Natural killer cell (primary cell): ENCODE data around the gene ARMC9. TPM values are rescaled to one million over a fixed set of nuclear protein-coding genes. Genes with fewer than 3 reads are reported as not detected.

Source experiments
- ATAC-seq, 3 donors: fragments of 150-1000 bp in 2 of 3; fragments of 200-7000 bp in 1 of 3; cut with Tn5 transposase; 1 replicate in 1 of 3; 2 replicates in 2 of 3; pipeline ENCODE4 v1.10.0; 2021; ENCODE audit warnings: mild to moderate bottlenecking in 2 of 3, moderate library complexity in 2 of 3
- DNase-seq, 2 donors: peaks; one replicate each; pipeline versions ENCODE4 v3.0.0 to v3.0.0-alpha.2; 2013 to 2021; ENCODE audit warnings: mixed read lengths in 1 of 2
- H3K27ac ChIP-seq: one replicate; pipeline ENCODE4 v1.5.1; 2013; ENCODE audit warnings: mild to moderate bottlenecking, low read length
- H3K27me3 ChIP-seq: one replicate; pipeline ENCODE4 v1.6.1; 2013; ENCODE audit warnings: low read length; ENCODE audit not compliant: control insufficient read depth, insufficient read depth
- H3K36me3 ChIP-seq: one replicate; pipeline ENCODE4 v1.6.1; 2013; ENCODE audit warnings: low read length; ENCODE audit not compliant: control insufficient read depth, insufficient read depth
- H3K4me1 ChIP-seq: one replicate; pipeline ENCODE4 v1.6.1; 2013; ENCODE audit warnings: low read length; ENCODE audit not compliant: control insufficient read depth, insufficient read depth
- H3K4me3 ChIP-seq: one replicate; pipeline ENCODE4 v1.5.1; 2013; ENCODE audit warnings: low read length
- H3K9me3 ChIP-seq: one replicate; pipeline ENCODE4 v1.6.1; 2013; ENCODE audit warnings: low read length; ENCODE audit not compliant: control insufficient read depth, insufficient read depth
- H3K27ac Mint-ChIP-seq, 2 donors: one replicate each; pipeline ENCODE4 v1.8.0; 2022; ENCODE audit warnings: mild to moderate bottlenecking in 2 of 2, mixed read lengths in 2 of 2, moderate library complexity in 1 of 2
- H3K27me3 Mint-ChIP-seq, 2 donors: one replicate each; pipeline ENCODE4 v1.8.0; 2022; ENCODE audit warnings: low read depth in 2 of 2, mixed read lengths in 2 of 2
- H3K36me3 Mint-ChIP-seq: one replicate; pipeline ENCODE4 v1.8.0; 2022; ENCODE audit warnings: mixed read lengths
- H3K4me1 Mint-ChIP-seq, 2 donors: one replicate each; pipeline ENCODE4 v1.8.0; 2022; ENCODE audit warnings: mixed read lengths in 2 of 2
- H3K4me3 Mint-ChIP-seq: one replicate; pipeline ENCODE4 v1.8.0; 2022; ENCODE audit warnings: mild to moderate bottlenecking, moderate library complexity, mixed read lengths
- H3K9me3 Mint-ChIP-seq, 2 donors: one replicate each; pipeline ENCODE4 v1.8.0; 2022; ENCODE audit warnings: mixed read lengths in 2 of 2
- CTCF ChIP-seq: fragments of 200-600 bp; IDR thresholded peaks from one replicate; pipeline ENCODE4 v1.8.0; 2022; ENCODE audit warnings: antibody characterized with exemption
- WGBS: methylation state at CpG from one replicate; pipeline ENCODE4 v1.1.7; 2013; ENCODE audit warnings: missing lambda C conversion rate; ENCODE audit not compliant: insufficient coverage; 5-methylcytosine and 5-hydroxymethylcytosine counted together
- intact Hi-C: fragments of 100-400 bp; cut with micrococcal nuclease; formaldehyde crosslinking; loops from one replicate; pipeline ENCODE4 v1.14.2; 2022
- total RNA-seq, 4 donors: library from RNA; stranded (reverse); fragments of 120-200 nt in 1 of 4; gene quantifications; one replicate each; pipeline versions ENCODE4 v1.2.3 to v1.2.4, GENCODE V29; 2013 to 2022

The ARMC9 gene
- total RNA-seq, 3 donors from 2014 or later (not counting 1 experiment from before 2014, with no cell fraction given) = 1.2 to 2.3 (median 2.0) TPM

- Histone ChIP-seq H3K36me3 (no peaks in the 10 kb centered on the region), H3K4me1 (no peaks in the 10 kb centered on the region), H3K27me3 (no peaks in the 10 kb centered on the region), H3K27ac (no peak overlapping the region), H3K4me3 (no peak overlapping the region), H3K9me3 (no peaks in the 10 kb centered on the region)
- no peak overlapping the region for H3K4me3 Mint-ChIP-seq
- no peak for TF ChIP-seq CTCF
- no peak for ATAC-seq
- no peaks in the 10 kb centered on the region for H3K4me1 Mint-ChIP-seq
- no peaks in the 10 kb centered on the region for H3K36me3 Mint-ChIP-seq
- no peaks in the 10 kb centered on the region for H3K27me3 Mint-ChIP-seq
- no peak for DNase-seq
- H3K27ac Mint-ChIP-seq = no peak overlapping the region
- no peaks in the 10 kb centered on the region for H3K9me3 Mint-ChIP-seq
- WGBS = 94% methylated on average over 15 of the region's 18 CpGs
- intact Hi-C loops = no loop called here
These were observed 139.7 kb downstream of the ARMC9 start for GRCh38 chr2:231337807-231338759.

GRCh38 chr2:231339316-231339715 is 140.9 kb downstream of the ARMC9 start:
- Mint-ChIP-seq H3K36me3 (no peaks in the 10 kb centered on the region), H3K27ac (no peak overlapping the region), H3K27me3 (no peaks in the 10 kb centered on the region), H3K9me3 (no peaks in the 10 kb centered on the region), H3K4me1 (no peaks in the 10 kb centered on the region), H3K4me3 (no peak overlapping the region)
- H3K27me3 ChIP-seq = no peaks in the 10 kb centered on the region
- H3K9me3 ChIP-seq = no peaks in the 10 kb centered on the region
- H3K36me3 ChIP-seq = no peaks in the 10 kb centered on the region
- no peak overlapping the region for H3K4me3 ChIP-seq
- H3K4me1 ChIP-seq = no peaks in the 10 kb centered on the region
- intact Hi-C loops = no loop called here
- H3K27ac ChIP-seq = no peak overlapping the region
- no peak for TF ChIP-seq CTCF
- DNase-seq = no peak
- WGBS = 91% methylated on average over 4 of the region's 4 CpGs
- no peak for ATAC-seq

GRCh38 chr2:231341100-231341499 is 142.7 kb downstream of the ARMC9 start:
- H3K36me3 Mint-ChIP-seq = no peaks in the 10 kb centered on the region
- H3K9me3 Mint-ChIP-seq = no peaks in the 10 kb centered on the region
- Histone ChIP-seq H3K36me3 (no peaks in the 10 kb centered on the region), H3K4me3 (no peak overlapping the region), H3K27me3 (no peaks in the 10 kb centered on the region), H3K4me1 (no peaks in the 10 kb centered on the region), H3K9me3 (no peaks in the 10 kb centered on the region), H3K27ac (no peak overlapping the region)
- no peak overlapping the region for H3K4me3 Mint-ChIP-seq
- intact Hi-C loops = no loop called here
- H3K27ac Mint-ChIP-seq = no peak overlapping the region
- no peak for TF ChIP-seq CTCF
- ATAC-seq = no peak
- H3K27me3 Mint-ChIP-seq = no peaks in the 10 kb centered on the region
- DNase-seq = no peak
- no peaks in the 10 kb centered on the region for H3K4me1 Mint-ChIP-seq
- WGBS = 79% methylated on average over 2 of the region's 2 CpGs
